ENCODE measurements around the gene GCN1. TPM values are rescaled to one million over a fixed set of nuclear protein-coding genes. Genes with fewer than 3 reads are reported as not detected.

Gene GCN1
- total and polyA plus RNA-seq, 2 donors from 2014 or later = 12.2 to 77.6 TPM

DNA sequence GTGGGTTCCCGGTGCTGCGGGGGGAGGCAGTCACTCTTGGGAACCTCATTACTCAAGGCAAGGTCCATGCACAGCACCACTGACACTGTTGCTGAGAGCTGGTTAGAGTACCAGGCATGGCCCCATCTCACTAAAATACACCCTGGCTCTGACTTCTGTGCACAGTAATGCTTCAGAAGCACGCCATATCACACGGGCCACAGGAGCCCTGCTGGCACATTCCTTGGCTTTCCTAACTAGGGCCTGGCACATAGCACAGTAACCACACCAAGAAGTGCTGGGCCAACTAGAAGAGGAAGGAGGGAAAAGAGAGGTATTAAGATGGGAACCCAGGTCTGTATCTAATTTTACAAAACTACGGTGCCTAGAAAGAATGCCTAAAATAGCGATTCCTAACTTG, 64.5 kb downstream of the GCN1 start:
- no peak overlapping the region for H3K4me3 ChIP-seq (ENCODE audit: low read length in 3 of 3)
- H3K9me3 ChIP-seq (ENCODE audit: control insufficient read depth in 2 of 3, insufficient read depth in 1 of 3, low read length in 3 of 3) = no peaks in the 10 kb centered on the region
- no peaks in the 10 kb centered on the region for H3K4me1 ChIP-seq (ENCODE audit: control insufficient read depth in 2 of 3, insufficient read depth in 2 of 3, low read depth in 1 of 3, low read length in 3 of 3)
- TF ChIP-seq, protein P1, sequence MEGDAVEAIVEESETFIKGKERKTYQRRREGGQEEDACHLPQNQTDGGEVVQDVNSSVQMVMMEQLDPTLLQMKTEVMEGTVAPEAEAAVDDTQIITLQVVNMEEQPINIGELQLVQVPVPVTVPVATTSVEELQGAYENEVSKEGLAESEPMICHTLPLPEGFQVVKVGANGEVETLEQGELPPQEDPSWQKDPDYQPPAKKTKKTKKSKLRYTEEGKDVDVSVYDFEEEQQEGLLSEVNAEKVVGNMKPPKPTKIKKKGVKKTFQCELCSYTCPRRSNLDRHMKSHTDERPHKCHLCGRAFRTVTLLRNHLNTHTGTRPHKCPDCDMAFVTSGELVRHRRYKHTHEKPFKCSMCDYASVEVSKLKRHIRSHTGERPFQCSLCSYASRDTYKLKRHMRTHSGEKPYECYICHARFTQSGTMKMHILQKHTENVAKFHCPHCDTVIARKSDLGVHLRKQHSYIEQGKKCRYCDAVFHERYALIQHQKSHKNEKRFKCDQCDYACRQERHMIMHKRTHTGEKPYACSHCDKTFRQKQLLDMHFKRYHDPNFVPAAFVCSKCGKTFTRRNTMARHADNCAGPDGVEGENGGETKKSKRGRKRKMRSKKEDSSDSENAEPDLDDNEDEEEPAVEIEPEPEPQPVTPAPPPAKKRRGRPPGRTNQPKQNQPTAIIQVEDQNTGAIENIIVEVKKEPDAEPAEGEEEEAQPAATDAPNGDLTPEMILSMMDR (IDR thresholded peaks at IDR 0.05; ENCODE audit: borderline replicate concordance, extremely low read depth, insufficient read depth) = no peak
- peaks cover 7 to 78% (median 54%) of the 10 kb centered on the region in 3 donors for H3K36me3 ChIP-seq (ENCODE audit: control insufficient read depth in 2 of 3, insufficient read depth in 3 of 3, low read length in 3 of 3)
- H3K27me3 ChIP-seq (ENCODE audit: control insufficient read depth, insufficient read depth, low read length) = no peaks in the 10 kb centered on the region
- DNase-seq (no peak), FAIRE-seq (no peak)
- intact Hi-C loops (cut with DNase I) = no loop called here
- H3K27ac ChIP-seq (ENCODE audit: low read depth in 2 of 2, low read length in 2 of 2) = no peak overlapping the region
- H3K9ac ChIP-seq (ENCODE audit: low read length in 3 of 3) = no peak overlapping the region

DNA sequence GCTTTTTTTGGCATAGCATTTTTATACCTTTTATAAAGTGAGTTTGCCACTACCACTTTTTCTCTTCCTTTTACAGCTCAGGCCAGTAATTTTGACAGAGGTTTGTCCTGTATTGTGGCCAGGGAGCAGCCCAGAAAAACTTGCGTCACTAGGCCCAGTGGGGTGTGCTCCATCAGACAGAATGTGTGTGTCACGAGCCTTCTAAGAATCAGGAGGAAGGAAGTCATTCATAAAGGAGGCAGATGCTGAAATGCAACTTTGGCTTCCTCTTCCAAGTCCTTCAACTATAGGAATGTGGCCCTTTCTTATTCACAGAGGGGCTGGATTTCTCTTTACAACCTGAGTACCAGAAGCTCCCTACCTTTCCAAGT, 67.9 kb downstream of the GCN1 start:
- no peak overlapping the region for H3K9ac ChIP-seq (ENCODE audit: low read length in 3 of 3)
- peaks cover 3 to 44% (median 29%) of the 10 kb centered on the region in 3 donors for H3K36me3 ChIP-seq (ENCODE audit: control insufficient read depth in 2 of 3, insufficient read depth in 3 of 3, low read length in 3 of 3)
- FAIRE-seq (no peak), DNase-seq (peak in 1 of 5 donors; percentile 45)
- TF ChIP-seq, protein P1 (IDR thresholded peaks at IDR 0.05; ENCODE audit: borderline replicate concordance, extremely low read depth, insufficient read depth) = no peak
- peak overlapping the region in 1 of 2 donors; percentile 26 for H3K27ac ChIP-seq (ENCODE audit: low read depth in 2 of 2, low read length in 2 of 2)
- H3K4me3 ChIP-seq (ENCODE audit: low read length in 3 of 3) = no peak overlapping the region
- H3K9me3 ChIP-seq (ENCODE audit: control insufficient read depth in 2 of 3, insufficient read depth in 1 of 3, low read length in 3 of 3) = no peaks in the 10 kb centered on the region
- H3K27me3 ChIP-seq (ENCODE audit: control insufficient read depth, insufficient read depth, low read length) = no peaks in the 10 kb centered on the region
- H3K4me1 ChIP-seq (ENCODE audit: control insufficient read depth in 2 of 3, insufficient read depth in 2 of 3, low read depth in 1 of 3, low read length in 3 of 3) = no peaks in the 10 kb centered on the region
- intact Hi-C loops (cut with DNase I) = no loop called here

DNA sequence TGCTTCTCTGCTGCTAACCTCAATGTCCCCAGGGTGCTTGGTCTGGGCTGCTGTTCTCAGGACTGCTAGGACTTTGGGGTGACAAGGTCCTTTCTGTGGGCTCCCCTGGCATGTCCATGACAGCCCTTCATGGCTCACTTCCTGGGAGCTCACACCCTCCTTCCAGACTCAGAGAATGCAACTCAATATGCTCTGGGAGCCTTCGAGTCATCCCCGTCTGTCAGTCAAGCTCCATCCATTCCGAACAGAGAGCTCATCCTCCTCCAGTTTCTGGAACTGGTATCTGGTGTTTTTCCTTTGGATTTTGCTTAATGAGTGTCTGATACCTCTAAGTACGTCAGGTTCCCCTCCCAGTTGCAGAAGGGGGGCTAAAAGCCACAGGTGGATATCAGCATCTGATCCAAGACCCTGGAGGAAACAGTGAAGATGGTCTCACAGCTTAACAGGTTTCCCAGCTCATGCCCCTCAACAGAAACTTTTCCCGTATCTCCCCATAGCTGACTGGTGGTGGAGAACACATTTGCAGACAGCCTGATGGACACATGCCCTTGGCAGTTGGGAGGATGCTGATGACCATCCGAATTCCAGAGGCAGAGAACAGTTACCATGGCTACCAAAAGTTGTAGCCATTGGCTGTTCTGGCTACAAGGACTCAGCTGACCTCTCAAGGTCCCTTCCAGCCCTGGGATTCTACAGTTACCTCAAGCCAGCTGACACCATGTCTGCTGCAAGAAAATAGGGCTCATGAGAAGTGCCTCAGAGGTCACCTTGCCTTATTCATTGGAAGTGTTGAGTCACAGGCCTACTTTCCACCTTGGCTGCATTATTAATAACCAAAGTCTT, 68.5 kb downstream of the GCN1 start:
- FAIRE-seq (no peak), DNase-seq (no peak)
- no peaks in the 10 kb centered on the region for H3K4me1 ChIP-seq (ENCODE audit: control insufficient read depth in 2 of 3, insufficient read depth in 2 of 3, low read depth in 1 of 3, low read length in 3 of 3)
- H3K36me3 ChIP-seq (ENCODE audit: control insufficient read depth in 2 of 3, insufficient read depth in 3 of 3, low read length in 3 of 3) = peaks cover 3 to 38% (median 23%) of the 10 kb centered on the region in 3 donors
- H3K9me3 ChIP-seq (ENCODE audit: control insufficient read depth in 2 of 3, insufficient read depth in 1 of 3, low read length in 3 of 3) = no peaks in the 10 kb centered on the region
- intact Hi-C loops (cut with DNase I) = no loop called here
- TF ChIP-seq, protein P1 (IDR thresholded peaks at IDR 0.05; ENCODE audit: borderline replicate concordance, extremely low read depth, insufficient read depth) = no peak
- H3K27me3 ChIP-seq (ENCODE audit: control insufficient read depth, insufficient read depth, low read length) = no peaks in the 10 kb centered on the region
- no peak overlapping the region for H3K4me3 ChIP-seq (ENCODE audit: low read length in 3 of 3)
- no peak overlapping the region for H3K9ac ChIP-seq (ENCODE audit: low read length in 3 of 3)
- H3K27ac ChIP-seq (ENCODE audit: low read depth in 2 of 2, low read length in 2 of 2) = peak overlapping the region in 1 of 2 donors; percentile 26
